ENCODE measurements around the gene TMEM61.

Gene TMEM61

GRCh38 chr1:54976747-54977146 is 3.7 kb upstream of the TMEM61 start:
- H3K4me2 ChIP-seq (ENCODE audit: low read depth, low read length, poor library complexity, severe bottlenecking) = no peak overlapping the region

GRCh38 chr1:54977533-54978297 is 2.7 kb upstream of the TMEM61 start:
- Histone ChIP-seq H3K4me3 (ENCODE audit: low read length, poor library complexity, severe bottlenecking) (no peak overlapping the region), H3K9ac (ENCODE audit: low read depth, low read length, poor library complexity, severe bottlenecking) (no peak overlapping the region), H3K9me2 (replicated peaks; ENCODE audit: low read depth, low read length) (no peaks in the 10 kb centered on the region), H2AFZ (ENCODE audit: low read length) (no peak overlapping the region), H3K9me3 (ENCODE audit: insufficient read depth, low read depth, low read length) (no peaks in the 10 kb centered on the region), H3K27me3 (ENCODE audit: insufficient read depth, low read length, poor library complexity, severe bottlenecking) (no peaks in the 10 kb centered on the region), H3F3A (ENCODE audit: low read depth) (no peaks in the 10 kb centered on the region), H3K4me1 (ENCODE audit: insufficient read depth, low read length, poor library complexity, severe bottlenecking) (no peaks in the 10 kb centered on the region), H3K4me2 (ENCODE audit: low read depth, low read length, poor library complexity, severe bottlenecking) (no peak overlapping the region), H4K20me1 (ENCODE audit: insufficient read depth, low read length, poor library complexity, severe bottlenecking) (no peaks in the 10 kb centered on the region), H3K36me3 (ENCODE audit: insufficient read depth, low read length) (no peaks in the 10 kb centered on the region), H3K79me2 (ENCODE audit: insufficient read depth, low read length) (no peaks in the 10 kb centered on the region)
- no peak for TF ChIP-seq CTCF (conservative IDR thresholded peaks at IDR 0.05; ENCODE audit: low read length)
- TF ChIP-seq EZH2phosphoT487 (IDR thresholded peaks at IDR 0.05; ENCODE audit: borderline replicate concordance) = no peak

More at GRCh38 chr1:54976747-54977146, 3.7 kb upstream of the TMEM61 start:
- Histone ChIP-seq H3K4me1 (ENCODE audit: insufficient read depth, low read length, poor library complexity, severe bottlenecking) (no peaks in the 10 kb centered on the region), H3K9me3 (ENCODE audit: insufficient read depth, low read depth, low read length) (no peaks in the 10 kb centered on the region), H2AFZ (ENCODE audit: low read length) (no peak overlapping the region), H3F3A (ENCODE audit: low read depth) (no peaks in the 10 kb centered on the region), H3K9me2 (replicated peaks; ENCODE audit: low read depth, low read length) (no peaks in the 10 kb centered on the region), H3K27me3 (ENCODE audit: insufficient read depth, low read length, poor library complexity, severe bottlenecking) (no peaks in the 10 kb centered on the region), H3K36me3 (ENCODE audit: insufficient read depth, low read length) (no peaks in the 10 kb centered on the region), H3K9ac (ENCODE audit: low read depth, low read length, poor library complexity, severe bottlenecking) (no peak overlapping the region), H4K20me1 (ENCODE audit: insufficient read depth, low read length, poor library complexity, severe bottlenecking) (no peaks in the 10 kb centered on the region), H3K79me2 (ENCODE audit: insufficient read depth, low read length) (no peaks in the 10 kb centered on the region), H3K4me3 (ENCODE audit: low read length, poor library complexity, severe bottlenecking) (no peak overlapping the region)
- TF ChIP-seq CTCF (conservative IDR thresholded peaks at IDR 0.05; ENCODE audit: low read length) (no peak), EZH2phosphoT487 (IDR thresholded peaks at IDR 0.05; ENCODE audit: borderline replicate concordance) (no peak)

- H3K9ac ChIP-seq (ENCODE audit: low read depth, low read length, poor library complexity, severe bottlenecking) = no peak overlapping the region
- no peaks in the 10 kb centered on the region for H3K27me3 ChIP-seq (ENCODE audit: insufficient read depth, low read length, poor library complexity, severe bottlenecking)
- no peaks in the 10 kb centered on the region for H3K9me2 ChIP-seq (replicated peaks; ENCODE audit: low read depth, low read length)
- no peak for TF ChIP-seq CTCF (conservative IDR thresholded peaks at IDR 0.05; ENCODE audit: low read length)
- TF ChIP-seq EZH2phosphoT487 (IDR thresholded peaks at IDR 0.05; ENCODE audit: borderline replicate concordance) = no peak
- H3K4me2 ChIP-seq (ENCODE audit: low read depth, low read length, poor library complexity, severe bottlenecking) = no peak overlapping the region
- no peaks in the 10 kb centered on the region for H3F3A ChIP-seq (ENCODE audit: low read depth)
- H4K20me1 ChIP-seq (ENCODE audit: insufficient read depth, low read length, poor library complexity, severe bottlenecking) = no peaks in the 10 kb centered on the region
- H3K36me3 ChIP-seq (ENCODE audit: insufficient read depth, low read length) = no peaks in the 10 kb centered on the region
- no peaks in the 10 kb centered on the region for H3K4me1 ChIP-seq (ENCODE audit: insufficient read depth, low read length, poor library complexity, severe bottlenecking)
- H3K9me3 ChIP-seq (ENCODE audit: insufficient read depth, low read depth, low read length) = no peaks in the 10 kb centered on the region
- no peaks in the 10 kb centered on the region for H3K79me2 ChIP-seq (ENCODE audit: insufficient read depth, low read length)
- no peak overlapping the region for H3K4me3 ChIP-seq (ENCODE audit: low read length, poor library complexity, severe bottlenecking)
- H2AFZ ChIP-seq (ENCODE audit: low read length) = no peak overlapping the region
These were observed 1.7 kb upstream of the TMEM61 start for GRCh38 chr1:54978528-54979326.
